NB4 (cell line): Measurements from ENCODE around the gene TWIST2.

Source experiments
- DNase-seq: peaks from one replicate; pipeline ENCODE4 v3.0.0; 2010; ENCODE audit warnings: low read depth
- H3K4me3 ChIP-seq: one replicate; pipeline ENCODE4 v1.5.1; 2011; ENCODE audit warnings: mild to moderate bottlenecking, low read depth, low read length, moderate library complexity
- CTCF ChIP-seq: IDR thresholded peaks from one replicate; pipeline ENCODE4 v1.5.1; 2012; ENCODE audit warnings: low read depth, low read length
- MYC ChIP-seq: IDR thresholded peaks from 2 replicates; pipeline ENCODE4 v1.6.1; 2011; ENCODE audit warnings: low read depth, low read length
- POLR2A ChIP-seq: IDR thresholded peaks from 2 replicates; pipeline ENCODE4 v1.6.1; 2011; ENCODE audit warnings: mild to moderate bottlenecking; ENCODE audit not compliant: insufficient read length; ENCODE audit errors: extremely low read depth
- TF ChIP-seq, protein P1 (sequence below): IDR thresholded peaks from 2 replicates; pipeline ENCODE4 v1.6.1; 2011; ENCODE audit warnings: low read depth, low read length

Gene TWIST2

GRCh38 chr2:238846628-238847418 is 1.1 kb upstream of the TWIST2 start:
- no peak for DNase-seq
- no peak for TF ChIP-seq CTCF
- TF ChIP-seq MYC = no peak
- TF ChIP-seq, protein P1, sequence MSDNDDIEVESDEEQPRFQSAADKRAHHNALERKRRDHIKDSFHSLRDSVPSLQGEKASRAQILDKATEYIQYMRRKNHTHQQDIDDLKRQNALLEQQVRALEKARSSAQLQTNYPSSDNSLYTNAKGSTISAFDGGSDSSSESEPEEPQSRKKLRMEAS = no peak
- no peak for TF ChIP-seq POLR2A
- no peak overlapping the region for H3K4me3 ChIP-seq

GRCh38 chr2:238847419-238847801 is 475 bp upstream of the TWIST2 start:
- no peak overlapping the region for H3K4me3 ChIP-seq
- TF ChIP-seq POLR2A (no peak), MYC (no peak), CTCF (no peak)
- TF ChIP-seq, protein P1 = no peak
- DNase-seq = no peak

- TF ChIP-seq POLR2A (no peak), MYC (no peak)
- TF ChIP-seq, protein P1 = no peak
- no peak for DNase-seq
- no peak overlapping the region for H3K4me3 ChIP-seq
Observed at GRCh38 chr2:238848691-238848975, 748 bp downstream of the TWIST2 start.

DNA sequence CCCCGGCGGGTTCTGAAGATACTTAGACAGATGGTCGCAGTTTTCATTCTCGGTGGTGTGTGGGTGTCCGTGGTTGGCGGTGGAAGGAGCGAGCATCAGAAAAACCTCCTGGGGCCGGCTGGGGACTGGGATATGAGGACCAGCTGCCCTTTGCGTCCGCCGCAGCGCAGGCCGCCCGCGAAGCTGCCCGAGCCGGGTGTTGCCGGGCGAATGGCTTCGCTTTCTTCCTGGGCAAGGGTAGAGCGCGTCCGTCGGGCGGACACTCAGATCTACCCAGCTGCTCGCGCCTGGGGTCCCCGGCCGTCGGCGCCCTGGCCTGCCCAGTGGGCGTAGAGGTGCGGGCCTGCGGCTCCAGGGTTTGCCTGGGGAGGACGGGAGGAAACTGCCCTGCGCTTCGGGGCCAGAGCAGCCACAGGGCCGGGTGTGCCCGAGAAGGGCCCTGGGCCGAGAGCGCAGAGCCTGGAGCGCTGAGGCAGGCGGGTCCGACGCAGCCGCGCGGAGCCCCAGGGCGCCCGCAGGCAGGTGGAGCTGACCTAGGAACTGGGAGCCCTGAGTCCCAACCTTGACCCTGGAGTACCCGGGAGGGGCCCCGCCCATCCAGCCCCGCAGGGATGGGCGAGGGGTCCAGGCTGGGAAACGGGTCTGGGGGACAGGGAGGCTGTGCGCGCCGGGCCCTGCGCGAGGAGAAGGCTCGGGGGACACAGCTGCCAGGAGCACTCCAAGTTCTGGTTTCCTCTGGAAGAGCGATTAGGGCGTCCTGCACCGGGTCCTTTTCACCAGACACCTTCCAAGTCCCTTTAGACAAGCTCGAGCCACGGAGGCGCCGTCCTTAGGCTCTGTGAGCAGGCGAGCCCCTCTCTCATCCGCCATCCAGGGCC is 1.3 kb downstream of the TWIST2 start:
- H3K4me3 ChIP-seq = no peak overlapping the region
- TF ChIP-seq, protein P1 = no peak
- TF ChIP-seq POLR2A (no peak), MYC (no peak), CTCF (no peak)
- DNase-seq = no peak

DNA sequence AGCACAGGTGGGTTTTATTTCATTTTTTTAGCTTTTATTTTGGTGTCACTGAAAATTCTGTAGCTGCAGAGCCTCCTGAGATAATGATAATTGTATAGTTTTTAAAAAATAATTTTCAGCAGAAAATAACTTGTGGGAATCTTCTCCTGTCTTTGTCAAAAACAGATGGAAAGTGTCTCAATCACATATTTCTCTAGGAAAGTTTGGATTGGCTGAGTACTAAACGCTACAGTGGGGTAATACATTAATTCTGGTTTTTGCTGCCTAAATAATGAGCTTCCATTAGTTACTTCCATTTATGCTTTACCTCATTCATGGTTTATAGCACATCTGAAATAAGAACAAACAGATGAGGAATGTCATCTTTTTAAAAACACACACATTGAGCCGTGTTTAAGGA is 2.2 kb downstream of the TWIST2 start:
- TF ChIP-seq POLR2A = no peak
- TF ChIP-seq CTCF = no peak
- TF ChIP-seq, protein P1 = no peak
- TF ChIP-seq MYC = no peak
- DNase-seq = no peak
- no peak overlapping the region for H3K4me3 ChIP-seq

- H3K4me3 ChIP-seq = no peak overlapping the region
- no peak for DNase-seq
- no peak for TF ChIP-seq POLR2A
Observed at GRCh38 chr2:238851026-238851425, 3.1 kb downstream of the TWIST2 start.

DNA sequence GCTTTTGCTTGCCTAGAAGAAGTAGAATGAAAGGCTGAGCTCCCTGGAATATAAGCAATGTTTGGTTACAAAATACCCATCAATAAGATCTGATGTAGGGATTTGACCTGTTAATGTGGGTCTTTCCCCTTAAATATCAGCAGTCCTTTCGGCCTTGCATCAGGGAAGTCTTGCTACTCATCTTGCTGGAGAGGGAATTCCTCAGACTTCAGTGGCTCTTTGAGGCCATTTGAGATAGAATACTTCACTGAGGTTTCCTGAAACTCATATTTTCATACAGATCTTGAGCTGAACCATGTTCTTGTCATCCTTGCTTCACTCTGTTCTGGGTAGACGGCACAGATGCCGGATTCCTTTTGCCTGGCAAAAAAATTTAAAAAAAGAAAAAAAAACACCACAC is 3.9 kb downstream of the TWIST2 start:
- no peak for DNase-seq
- H3K4me3 ChIP-seq = no peak overlapping the region
- TF ChIP-seq CTCF = no peak
- TF ChIP-seq POLR2A = no peak
- TF ChIP-seq MYC = no peak
- TF ChIP-seq, protein P1 = no peak
